GM18868 (cell line): ENCODE data around the gene BAK1.
"Not testable (repeated sequence)": the region's sequence is repeated elsewhere in the genome, so short reads cannot be mapped to it uniquely, and the experiment has no call there.

ENCODE experiments used
- ATAC-seq: cut with Tn5 transposase; IDR thresholded peaks from one replicate; pipeline ENCODE4 v1.9.1; 2021; ENCODE audit warnings: mild to moderate bottlenecking, moderate library complexity; ENCODE audit not compliant: unreplicated experiment

The BAK1 gene

GRCh38 chr6:33609019-33609418 is 28.9 kb upstream of the BAK1 start:
- no peak for ATAC-seq

- no peak for ATAC-seq
These were observed 27.7 kb upstream of the BAK1 start for GRCh38 chr6:33607784-33608161.

GRCh38 chr6:33607126-33607783 is 27.2 kb upstream of the BAK1 start:
- no peak for ATAC-seq

GRCh38 chr6:33606642-33607041 is 26.6 kb upstream of the BAK1 start:
- no peak for ATAC-seq

GRCh38 chr6:33604941-33605854 is 25.1 kb upstream of the BAK1 start:
- no peak for ATAC-seq

- no peak for ATAC-seq
These were observed 22.1 kb upstream of the BAK1 start for GRCh38 chr6:33602180-33602579.

GRCh38 chr6:33600761-33601160 is 20.7 kb upstream of the BAK1 start:
- no peak for ATAC-seq

GRCh38 chr6:33599413-33599938 is 19.4 kb upstream of the BAK1 start:
- ATAC-seq = no peak

GRCh38 chr6:33597551-33598322 is 17.7 kb upstream of the BAK1 start:
- no peak for ATAC-seq

GRCh38 chr6:33596894-33597293 is 16.8 kb upstream of the BAK1 start:
- not testable (repeated sequence) for ATAC-seq

GRCh38 chr6:33595001-33595846 is 15.1 kb upstream of the BAK1 start:
- ATAC-seq = no peak

GRCh38 chr6:33593414-33593727 is 13.3 kb upstream of the BAK1 start:
- no peak for ATAC-seq

GRCh38 chr6:33592595-33593413 is 12.7 kb upstream of the BAK1 start:
- peak; percentile 65 for ATAC-seq

- ATAC-seq = no peak
These were observed 12.2 kb upstream of the BAK1 start for GRCh38 chr6:33592280-33592594.

- no peak for ATAC-seq
These were observed 11.5 kb upstream of the BAK1 start for GRCh38 chr6:33591424-33592032.

- ATAC-seq = no peak
These were observed 10.6 kb upstream of the BAK1 start for GRCh38 chr6:33590531-33591198.

- no peak for ATAC-seq
These were observed 9.9 kb upstream of the BAK1 start for GRCh38 chr6:33589731-33590530.

GRCh38 chr6:33589392-33589730 is 9.3 kb upstream of the BAK1 start:
- ATAC-seq = no peak
